HepG2 (cell line): ENCODE results near the gene TIFAB.

Source experiments
- EZH2 ChIP-seq: conservative IDR thresholded peaks from 2 replicates; pipeline ENCODE4 v1.6.1; 2012; ENCODE audit warnings: mild to moderate bottlenecking, low read depth, low read length, moderate library complexity
- IRX3 ChIP-seq: sonication (generic); formaldehyde crosslinking; IDR thresholded peaks from 2 replicates; pipeline ENCODE4 v1.8.1; 2023; ENCODE audit warnings: mild to moderate bottlenecking, low read depth, missing genetic modification reagents, borderline replicate concordance
- MXI1 ChIP-seq: IDR thresholded peaks from 3 replicates; pipeline ENCODE4 v1.6.1; 2012; ENCODE audit warnings: low read depth, low read length, inconsistent platforms, borderline replicate concordance
- PHF8 ChIP-seq: sonication (generic); formaldehyde crosslinking; IDR thresholded peaks from 2 replicates; pipeline ENCODE4 v1.5.0; 2020; ENCODE audit warnings: missing genetic modification reagents
- RNF2 ChIP-seq: fragments of 450-650 bp; conservative IDR thresholded peaks from 2 replicates; pipeline ENCODE4 v1.6.1; 2016; ENCODE audit warnings: low read depth
- TF ChIP-seq, protein P1 (sequence below): sonication (generic); formaldehyde crosslinking; IDR thresholded peaks from 2 replicates; pipeline ENCODE4 v1.5.0; 2020; ENCODE audit warnings: mild to moderate bottlenecking, missing genetic modification reagents, moderate library complexity
- TF ChIP-seq, protein P2 (sequence below): fragments of 450-650 bp; IDR thresholded peaks from 2 replicates; pipeline ENCODE4 v1.6.1; 2017; ENCODE audit warnings: mild to moderate bottlenecking
- TF ChIP-seq, protein P3 (sequence below): sonication (generic); formaldehyde crosslinking; IDR thresholded peaks from 2 replicates; pipeline ENCODE4 v1.5.1; 2020; ENCODE audit warnings: mild to moderate bottlenecking, missing genetic modification reagents
- TF ChIP-seq, protein P4 (sequence below): sonication (generic); formaldehyde crosslinking; IDR thresholded peaks from 2 replicates; pipeline ENCODE4 v1.9.0; 2022; ENCODE audit warnings: low read depth, missing genetic modification reagents

DNA sequence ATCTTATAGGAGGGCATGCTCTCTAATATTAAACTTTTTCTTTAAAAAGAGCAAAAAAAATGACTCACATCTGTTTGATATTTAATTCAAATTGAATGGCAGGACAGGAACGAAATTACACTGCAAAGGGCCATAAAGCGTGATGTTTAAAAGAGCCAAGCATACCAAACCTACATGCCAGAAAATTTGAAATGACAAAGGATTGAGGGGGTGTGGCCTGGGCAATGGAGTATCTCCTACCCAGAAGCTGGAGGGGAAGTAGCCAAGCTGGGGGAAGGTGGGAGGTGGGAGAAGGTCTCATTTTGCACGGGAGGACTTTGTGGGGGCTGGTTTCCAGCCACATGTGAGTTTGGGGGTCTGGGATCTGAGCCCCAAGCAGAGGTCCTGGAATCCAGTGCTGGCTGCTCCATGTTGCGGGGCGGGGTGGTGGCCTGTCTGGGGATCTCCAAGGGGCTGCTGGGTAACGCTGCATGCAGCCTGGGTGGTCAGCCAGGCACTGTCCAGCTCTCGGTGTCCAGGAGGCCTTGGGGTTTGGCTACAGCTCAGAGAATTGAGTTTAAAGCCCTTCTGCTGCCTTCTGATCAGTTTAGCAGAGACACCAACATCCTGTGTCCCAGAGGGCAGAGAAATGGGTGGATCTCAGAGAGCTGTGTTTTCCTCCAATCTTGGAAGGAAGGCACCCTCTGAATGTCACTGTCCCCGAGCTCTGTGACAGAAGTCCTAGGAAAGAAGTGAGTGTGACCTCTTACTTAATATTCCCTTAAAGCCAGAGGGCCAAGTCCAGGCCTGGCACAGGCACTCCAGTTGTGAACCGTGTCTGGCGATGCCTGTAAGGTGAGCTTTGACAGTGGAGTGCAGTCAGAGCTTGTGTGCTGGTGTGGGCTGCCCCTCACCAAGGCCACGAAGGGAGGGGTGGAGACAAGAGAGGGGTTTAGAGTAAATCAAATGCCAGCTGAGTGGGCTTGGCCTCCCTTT, 12.6 kb downstream of the TIFAB start:
- TF ChIP-seq RNF2 (no peak), PHF8 (no peak), EZH2 (no peak), IRX3 (no peak), MXI1 (no peak)
- TF ChIP-seq, protein P1, sequence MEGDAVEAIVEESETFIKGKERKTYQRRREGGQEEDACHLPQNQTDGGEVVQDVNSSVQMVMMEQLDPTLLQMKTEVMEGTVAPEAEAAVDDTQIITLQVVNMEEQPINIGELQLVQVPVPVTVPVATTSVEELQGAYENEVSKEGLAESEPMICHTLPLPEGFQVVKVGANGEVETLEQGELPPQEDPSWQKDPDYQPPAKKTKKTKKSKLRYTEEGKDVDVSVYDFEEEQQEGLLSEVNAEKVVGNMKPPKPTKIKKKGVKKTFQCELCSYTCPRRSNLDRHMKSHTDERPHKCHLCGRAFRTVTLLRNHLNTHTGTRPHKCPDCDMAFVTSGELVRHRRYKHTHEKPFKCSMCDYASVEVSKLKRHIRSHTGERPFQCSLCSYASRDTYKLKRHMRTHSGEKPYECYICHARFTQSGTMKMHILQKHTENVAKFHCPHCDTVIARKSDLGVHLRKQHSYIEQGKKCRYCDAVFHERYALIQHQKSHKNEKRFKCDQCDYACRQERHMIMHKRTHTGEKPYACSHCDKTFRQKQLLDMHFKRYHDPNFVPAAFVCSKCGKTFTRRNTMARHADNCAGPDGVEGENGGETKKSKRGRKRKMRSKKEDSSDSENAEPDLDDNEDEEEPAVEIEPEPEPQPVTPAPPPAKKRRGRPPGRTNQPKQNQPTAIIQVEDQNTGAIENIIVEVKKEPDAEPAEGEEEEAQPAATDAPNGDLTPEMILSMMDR (CRISPR knock-in tag), result no peak
- TF ChIP-seq, protein P2, sequence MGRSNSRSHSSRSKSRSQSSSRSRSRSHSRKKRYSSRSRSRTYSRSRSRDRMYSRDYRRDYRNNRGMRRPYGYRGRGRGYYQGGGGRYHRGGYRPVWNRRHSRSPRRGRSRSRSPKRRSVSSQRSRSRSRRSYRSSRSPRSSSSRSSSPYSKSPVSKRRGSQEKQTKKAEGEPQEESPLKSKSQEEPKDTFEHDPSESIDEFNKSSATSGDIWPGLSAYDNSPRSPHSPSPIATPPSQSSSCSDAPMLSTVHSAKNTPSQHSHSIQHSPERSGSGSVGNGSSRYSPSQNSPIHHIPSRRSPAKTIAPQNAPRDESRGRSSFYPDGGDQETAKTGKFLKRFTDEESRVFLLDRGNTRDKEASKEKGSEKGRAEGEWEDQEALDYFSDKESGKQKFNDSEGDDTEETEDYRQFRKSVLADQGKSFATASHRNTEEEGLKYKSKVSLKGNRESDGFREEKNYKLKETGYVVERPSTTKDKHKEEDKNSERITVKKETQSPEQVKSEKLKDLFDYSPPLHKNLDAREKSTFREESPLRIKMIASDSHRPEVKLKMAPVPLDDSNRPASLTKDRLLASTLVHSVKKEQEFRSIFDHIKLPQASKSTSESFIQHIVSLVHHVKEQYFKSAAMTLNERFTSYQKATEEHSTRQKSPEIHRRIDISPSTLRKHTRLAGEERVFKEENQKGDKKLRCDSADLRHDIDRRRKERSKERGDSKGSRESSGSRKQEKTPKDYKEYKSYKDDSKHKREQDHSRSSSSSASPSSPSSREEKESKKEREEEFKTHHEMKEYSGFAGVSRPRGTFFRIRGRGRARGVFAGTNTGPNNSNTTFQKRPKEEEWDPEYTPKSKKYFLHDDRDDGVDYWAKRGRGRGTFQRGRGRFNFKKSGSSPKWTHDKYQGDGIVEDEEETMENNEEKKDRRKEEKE, result no peak
- TF ChIP-seq, protein P3, sequence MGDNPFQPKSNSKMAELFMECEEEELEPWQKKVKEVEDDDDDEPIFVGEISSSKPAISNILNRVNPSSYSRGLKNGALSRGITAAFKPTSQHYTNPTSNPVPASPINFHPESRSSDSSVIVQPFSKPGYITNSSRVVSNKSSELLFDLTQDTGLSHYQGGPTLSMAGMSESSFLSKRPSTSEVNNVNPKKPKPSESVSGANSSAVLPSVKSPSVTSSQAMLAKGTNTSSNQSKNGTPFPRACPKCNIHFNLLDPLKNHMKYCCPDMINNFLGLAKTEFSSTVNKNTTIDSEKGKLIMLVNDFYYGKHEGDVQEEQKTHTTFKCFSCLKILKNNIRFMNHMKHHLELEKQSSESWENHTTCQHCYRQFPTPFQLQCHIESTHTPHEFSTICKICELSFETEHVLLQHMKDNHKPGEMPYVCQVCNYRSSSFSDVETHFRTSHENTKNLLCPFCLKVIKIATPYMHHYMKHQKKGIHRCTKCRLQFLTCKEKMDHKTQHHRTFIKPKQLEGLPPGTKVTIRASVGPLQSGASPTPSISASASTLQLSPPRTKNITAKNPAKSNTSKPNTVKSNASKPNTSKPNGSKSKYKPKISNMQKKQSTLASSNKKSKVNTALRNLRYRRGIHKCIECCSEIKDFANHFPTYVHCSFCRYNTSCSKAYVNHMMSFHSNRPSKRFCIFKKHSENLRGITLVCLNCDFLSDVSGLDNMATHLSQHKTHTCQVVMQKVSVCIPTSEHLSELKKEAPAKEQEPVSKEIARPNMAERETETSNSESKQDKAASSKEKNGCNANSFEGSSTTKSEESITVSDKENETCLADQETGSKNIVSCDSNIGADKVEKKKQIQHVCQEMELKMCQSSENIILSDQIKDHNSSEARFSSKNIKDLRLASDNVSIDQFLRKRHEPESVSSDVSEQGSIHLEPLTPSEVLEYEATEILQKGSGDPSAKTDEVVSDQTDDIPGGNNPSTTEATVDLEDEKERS, result no peak
- TF ChIP-seq, protein P4, sequence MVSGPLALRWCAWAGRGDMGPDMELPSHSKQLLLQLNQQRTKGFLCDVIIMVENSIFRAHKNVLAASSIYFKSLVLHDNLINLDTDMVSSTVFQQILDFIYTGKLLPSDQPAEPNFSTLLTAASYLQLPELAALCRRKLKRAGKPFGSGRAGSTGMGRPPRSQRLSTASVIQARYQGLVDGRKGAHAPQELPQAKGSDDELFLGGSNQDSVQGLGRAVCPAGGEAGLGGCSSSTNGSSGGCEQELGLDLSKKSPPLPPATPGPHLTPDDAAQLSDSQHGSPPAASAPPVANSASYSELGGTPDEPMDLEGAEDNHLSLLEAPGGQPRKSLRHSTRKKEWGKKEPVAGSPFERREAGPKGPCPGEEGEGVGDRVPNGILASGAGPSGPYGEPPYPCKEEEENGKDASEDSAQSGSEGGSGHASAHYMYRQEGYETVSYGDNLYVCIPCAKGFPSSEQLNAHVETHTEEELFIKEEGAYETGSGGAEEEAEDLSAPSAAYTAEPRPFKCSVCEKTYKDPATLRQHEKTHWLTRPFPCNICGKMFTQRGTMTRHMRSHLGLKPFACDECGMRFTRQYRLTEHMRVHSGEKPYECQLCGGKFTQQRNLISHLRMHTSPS (CRISPR knock-in tag), result no peak
